Liver (tissue), 9 donors: Measurements from ENCODE around the gene PAK1. TPM values are rescaled to one million over a fixed set of nuclear protein-coding genes. Genes with fewer than 3 reads are reported as not detected.

ENCODE experiments used
- DNase-seq: peaks from one replicate; pipeline ENCODE4 v3.0.0-alpha.2; 2017; ENCODE audit warnings: low spot score
- H3K27ac ChIP-seq, 2 donors: one replicate each; pipeline ENCODE4 v1.7.0; 2013; ENCODE audit warnings: inconsistent platforms in 2 of 2, low read length in 2 of 2, control low read depth in 1 of 2, low read depth in 1 of 2, mild to moderate bottlenecking in 1 of 2
- H3K27me3 ChIP-seq, 4 donors: one replicate each; pipeline versions ENCODE4 v1.6.1 to v1.7.0; 2013; ENCODE audit warnings: low read length in 3 of 4, inconsistent platforms in 1 of 4, mild to moderate bottlenecking in 1 of 4, moderate library complexity in 1 of 4; ENCODE audit not compliant: control insufficient read depth in 4 of 4, insufficient read depth in 4 of 4
- H3K36me3 ChIP-seq, 4 donors: one replicate each; pipeline versions ENCODE4 v1.6.1 to v1.7.0; 2013; ENCODE audit warnings: low read length in 3 of 4, mild to moderate bottlenecking in 3 of 4, low read depth in 1 of 4, moderate library complexity in 1 of 4; ENCODE audit not compliant: control insufficient read depth in 4 of 4, insufficient read depth in 3 of 4
- H3K4me1 ChIP-seq, 4 donors: one replicate each; pipeline versions ENCODE4 v1.6.1 to v1.7.0; 2013; ENCODE audit warnings: low read length in 3 of 4, mild to moderate bottlenecking in 3 of 4, moderate library complexity in 1 of 4; ENCODE audit not compliant: control insufficient read depth in 4 of 4, insufficient read depth in 4 of 4
- H3K4me3 ChIP-seq, 3 donors: one replicate each; pipeline versions ENCODE4 v1.6.1 to v1.7.0; 2013; ENCODE audit warnings: low read length in 3 of 3, control low read depth in 1 of 3, low read depth in 1 of 3, mild to moderate bottlenecking in 1 of 3
- H3K9ac ChIP-seq, 2 donors: one replicate each; pipeline ENCODE4 v1.7.0; 2013; ENCODE audit warnings: low read length in 2 of 2, mild to moderate bottlenecking in 2 of 2, moderate library complexity in 2 of 2, control low read depth in 1 of 2, low read depth in 1 of 2
- H3K9me3 ChIP-seq, 4 donors: one replicate each; pipeline versions ENCODE4 v1.6.1 to v1.7.0; 2013; ENCODE audit warnings: low read length in 3 of 4; ENCODE audit not compliant: control insufficient read depth in 4 of 4
- CTCF ChIP-seq: fragments of 150-350 bp; IDR thresholded peaks from 2 replicates; pipeline ENCODE4 v1.5.1; 2017; ENCODE audit warnings: improper control_type of control experiment, low read depth, low read length; ENCODE audit not compliant: missing input control
- EGR1 ChIP-seq, 2 donors: IDR thresholded peaks; 2 replicates each; pipeline ENCODE4 v1.6.1; 2016 to 2018; ENCODE audit warnings: antibody characterized with exemption in 2 of 2, low read depth in 2 of 2
- FOXA1 ChIP-seq: IDR thresholded peaks from 2 replicates; pipeline ENCODE4 v1.6.1; 2016; ENCODE audit warnings: antibody characterized with exemption
- FOXA2 ChIP-seq: IDR thresholded peaks from 2 replicates; pipeline ENCODE4 v1.6.1; 2016; ENCODE audit warnings: antibody characterized with exemption
- GABPA ChIP-seq, 2 donors: IDR thresholded peaks in 1 of 2; conservative IDR thresholded peaks in 1 of 2; 2 replicates each; pipeline ENCODE4 v1.6.1; 2016; ENCODE audit warnings: antibody characterized with exemption in 2 of 2, mild to moderate bottlenecking in 1 of 2, moderate library complexity in 1 of 2
- HNF4A ChIP-seq, 2 donors: conservative IDR thresholded peaks; 2 replicates each; pipeline ENCODE4 v1.6.1; 2016; ENCODE audit warnings: antibody characterized with exemption in 2 of 2, mild to moderate bottlenecking in 2 of 2
- HNF4G ChIP-seq: IDR thresholded peaks from 2 replicates; pipeline ENCODE4 v1.6.1; 2016; ENCODE audit warnings: antibody characterized with exemption
- JUND ChIP-seq, 2 donors: IDR thresholded peaks; 2 replicates each; pipeline ENCODE4 v1.6.1; 2016; ENCODE audit warnings: antibody characterized with exemption in 2 of 2
- MAX ChIP-seq: IDR thresholded peaks from 2 replicates; pipeline ENCODE4 v1.6.1; 2016; ENCODE audit warnings: antibody characterized with exemption
- NR2F2 ChIP-seq: IDR thresholded peaks from 2 replicates; pipeline ENCODE4 v1.6.1; 2016; ENCODE audit warnings: antibody characterized with exemption
- RAD21 ChIP-seq, 2 donors: IDR thresholded peaks; 2 replicates each; pipeline ENCODE4 v1.6.1; 2016; ENCODE audit warnings: antibody characterized with exemption in 2 of 2, mild to moderate bottlenecking in 2 of 2
- REST ChIP-seq: IDR thresholded peaks from 2 replicates; pipeline ENCODE4 v1.6.1; 2016; ENCODE audit warnings: antibody characterized with exemption, mild to moderate bottlenecking
- RXRA ChIP-seq, 2 donors: IDR thresholded peaks; 2 replicates each; pipeline ENCODE4 v1.6.1; 2017 to 2018; ENCODE audit warnings: antibody characterized with exemption in 2 of 2, mild to moderate bottlenecking in 1 of 2
- SP1 ChIP-seq: IDR thresholded peaks from 2 replicates; pipeline ENCODE4 v1.6.1; 2018; ENCODE audit warnings: antibody characterized with exemption, mild to moderate bottlenecking
- TAF1 ChIP-seq: conservative IDR thresholded peaks from 2 replicates; pipeline ENCODE4 v1.6.1; 2016; ENCODE audit warnings: antibody characterized with exemption, mild to moderate bottlenecking
- YY1 ChIP-seq: IDR thresholded peaks from 2 replicates; pipeline ENCODE4 v1.6.1; 2016; ENCODE audit warnings: antibody characterized with exemption, mild to moderate bottlenecking
- WGBS: extraction: QIAGEN DNeasy Blood & Tissue Kit; methylation state at CpG from one replicate; pipeline ENCODE4 v1.1.7; 2013; 5-methylcytosine and 5-hydroxymethylcytosine counted together
- polyA plus RNA-seq, 2 donors: library from polyadenylated mRNA; stranded (reverse) in 1 of 2; unstranded in 1 of 2; fragments of 200-250 nt in 1 of 2; fragments of >200 nt in 1 of 2; fragmentation: Nextera tagmentation in 1 of 2; extraction: Ambion mirVana in 1 of 2; gene quantifications; one replicate each; pipeline versions ENCODE4 v1.2.1 to v1.2.3, GENCODE V29; 2013 to 2015
- total RNA-seq, 2 donors: library from RNA; depleted of rRNA; stranded (reverse); fragments of >200 nt; gene quantifications; one replicate each; pipeline ENCODE4 v1.2.3, GENCODE V29; 2014
- TF ChIP-seq, protein P1 (sequence below): IDR thresholded peaks from 2 replicates; pipeline ENCODE4 v1.6.1; 2016; ENCODE audit warnings: antibody characterized with exemption
- TF ChIP-seq, protein P2 (sequence below): IDR thresholded peaks from 2 replicates; pipeline ENCODE4 v1.6.1; 2016; ENCODE audit warnings: antibody characterized with exemption
- donor health status: healthy.
- donor health status: healthy.
- donor health status: healthy.
- donor health status: healthy.
- donor health status: healthy.

The PAK1 gene
- total and polyA plus RNA-seq, 4 donors = 3.6 to 24.9 (median 7.4) TPM

DNA sequence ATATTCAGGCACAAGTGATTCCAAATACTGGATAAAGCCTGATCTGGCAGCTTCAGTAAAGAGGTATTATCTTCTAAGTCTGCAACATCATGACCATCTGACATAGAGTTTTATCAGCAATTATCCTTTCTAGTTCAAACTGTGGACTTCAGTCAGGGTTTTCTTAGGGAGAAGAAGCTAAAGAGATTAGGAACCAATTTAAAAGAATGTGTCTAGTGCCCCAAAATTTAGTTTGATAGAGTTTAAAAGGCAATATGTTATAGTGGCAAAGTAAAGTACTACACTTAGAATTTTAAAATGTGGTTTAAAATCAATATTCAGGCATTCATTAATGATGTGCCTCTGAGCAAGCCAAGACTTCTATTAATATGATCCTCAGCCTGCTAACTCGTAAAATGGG lies 5.4 kb downstream of the PAK1 start:
- no peak overlapping the region for H3K4me3 ChIP-seq
- H3K4me1 ChIP-seq = peaks cover 2 to 27% (median 10%) of the 10 kb centered on the region in 4 donors
- H3K27ac ChIP-seq = no peak overlapping the region
- TF ChIP-seq RXRA (IDR thresholded peaks at IDR 0.05) (no peak), RAD21 (IDR thresholded peaks at IDR 0.05) (no peak), EGR1 (IDR thresholded peaks at IDR 0.05; ENCODE audit: low read depth in 2 of 2) (no peak), NR2F2 (no peak), CTCF (no peak), MAX (no peak), HNF4A (conservative IDR thresholded peaks at IDR 0.05) (no peak), FOXA1 (no peak), YY1 (no peak), TAF1 (no peak), REST (no peak), GABPA (IDR thresholded peaks at IDR 0.05 in 1 of 2, conservative IDR thresholded peaks at IDR 0.05 in 1 of 2) (no peak), JUND (IDR thresholded peaks at IDR 0.05) (no peak), FOXA2 (no peak), SP1 (no peak), HNF4G (no peak)
- TF ChIP-seq, protein P1, sequence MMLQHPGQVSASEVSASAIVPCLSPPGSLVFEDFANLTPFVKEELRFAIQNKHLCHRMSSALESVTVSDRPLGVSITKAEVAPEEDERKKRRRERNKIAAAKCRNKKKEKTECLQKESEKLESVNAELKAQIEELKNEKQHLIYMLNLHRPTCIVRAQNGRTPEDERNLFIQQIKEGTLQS = no peak
- TF ChIP-seq, protein P2, sequence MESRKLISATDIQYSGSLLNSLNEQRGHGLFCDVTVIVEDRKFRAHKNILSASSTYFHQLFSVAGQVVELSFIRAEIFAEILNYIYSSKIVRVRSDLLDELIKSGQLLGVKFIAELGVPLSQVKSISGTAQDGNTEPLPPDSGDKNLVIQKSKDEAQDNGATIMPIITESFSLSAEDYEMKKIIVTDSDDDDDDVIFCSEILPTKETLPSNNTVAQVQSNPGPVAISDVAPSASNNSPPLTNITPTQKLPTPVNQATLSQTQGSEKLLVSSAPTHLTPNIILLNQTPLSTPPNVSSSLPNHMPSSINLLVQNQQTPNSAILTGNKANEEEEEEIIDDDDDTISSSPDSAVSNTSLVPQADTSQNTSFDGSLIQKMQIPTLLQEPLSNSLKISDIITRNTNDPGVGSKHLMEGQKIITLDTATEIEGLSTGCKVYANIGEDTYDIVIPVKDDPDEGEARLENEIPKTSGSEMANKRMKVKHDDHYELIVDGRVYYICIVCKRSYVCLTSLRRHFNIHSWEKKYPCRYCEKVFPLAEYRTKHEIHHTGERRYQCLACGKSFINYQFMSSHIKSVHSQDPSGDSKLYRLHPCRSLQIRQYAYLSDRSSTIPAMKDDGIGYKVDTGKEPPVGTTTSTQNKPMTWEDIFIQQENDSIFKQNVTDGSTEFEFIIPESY = no peak
- no peak overlapping the region for H3K9ac ChIP-seq
- no peaks in the 10 kb centered on the region for H3K27me3 ChIP-seq
- DNase-seq = no peak
- 48% methylated on average over 1 of the region's 1 CpG for WGBS
- no peaks in the 10 kb centered on the region for H3K36me3 ChIP-seq
- no peaks in the 10 kb centered on the region for H3K9me3 ChIP-seq
